ENCODE results near the gene CDKN2B-AS1.

DNA sequence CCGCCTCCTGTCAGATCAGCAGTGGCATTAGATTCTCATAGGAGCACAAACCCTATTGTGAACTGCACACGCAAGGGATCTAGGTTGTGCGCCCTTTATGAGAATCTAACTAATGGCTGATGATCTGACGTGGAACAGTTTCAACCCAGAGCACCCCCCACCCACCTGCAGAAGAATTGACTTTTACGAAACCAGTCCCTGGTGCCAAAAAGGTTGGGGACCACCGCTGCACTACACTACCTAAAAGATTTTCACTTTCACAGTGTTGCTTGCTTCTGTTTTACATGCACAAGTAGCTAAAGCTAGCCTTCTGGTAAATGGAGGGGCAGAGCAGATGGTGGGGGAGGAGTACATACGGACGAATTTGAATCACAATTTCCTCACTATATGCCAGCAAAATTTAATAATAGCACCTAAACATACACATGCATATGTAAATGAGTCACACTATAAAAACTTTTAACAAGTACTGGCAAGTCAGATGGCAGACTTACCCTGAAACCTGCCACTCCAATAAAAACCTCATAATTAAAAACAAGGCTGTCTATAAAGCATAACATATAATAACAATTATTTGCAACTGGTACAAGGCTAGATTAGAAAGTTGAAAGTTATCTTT is 38.5 kb downstream of the CDKN2B-AS1 start:
- TF ChIP-seq, protein P1, sequence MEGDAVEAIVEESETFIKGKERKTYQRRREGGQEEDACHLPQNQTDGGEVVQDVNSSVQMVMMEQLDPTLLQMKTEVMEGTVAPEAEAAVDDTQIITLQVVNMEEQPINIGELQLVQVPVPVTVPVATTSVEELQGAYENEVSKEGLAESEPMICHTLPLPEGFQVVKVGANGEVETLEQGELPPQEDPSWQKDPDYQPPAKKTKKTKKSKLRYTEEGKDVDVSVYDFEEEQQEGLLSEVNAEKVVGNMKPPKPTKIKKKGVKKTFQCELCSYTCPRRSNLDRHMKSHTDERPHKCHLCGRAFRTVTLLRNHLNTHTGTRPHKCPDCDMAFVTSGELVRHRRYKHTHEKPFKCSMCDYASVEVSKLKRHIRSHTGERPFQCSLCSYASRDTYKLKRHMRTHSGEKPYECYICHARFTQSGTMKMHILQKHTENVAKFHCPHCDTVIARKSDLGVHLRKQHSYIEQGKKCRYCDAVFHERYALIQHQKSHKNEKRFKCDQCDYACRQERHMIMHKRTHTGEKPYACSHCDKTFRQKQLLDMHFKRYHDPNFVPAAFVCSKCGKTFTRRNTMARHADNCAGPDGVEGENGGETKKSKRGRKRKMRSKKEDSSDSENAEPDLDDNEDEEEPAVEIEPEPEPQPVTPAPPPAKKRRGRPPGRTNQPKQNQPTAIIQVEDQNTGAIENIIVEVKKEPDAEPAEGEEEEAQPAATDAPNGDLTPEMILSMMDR (IDR thresholded peaks at IDR 0.05; ENCODE audit: low read depth, low read length), result no peak
- TF ChIP-seq EZH2phosphoT487 (IDR thresholded peaks at IDR 0.05; ENCODE audit: low read depth), result no peak
